Measurements from ENCODE around the gene TWNK.

Gene TWNK

GRCh38 chr10:100997360-100998182, 10.2 kb downstream of the TWNK start:
- no peak for TF ChIP-seq GATA3 (IDR thresholded peaks at IDR 0.05; ENCODE audit: low read depth, low read length)
- TF ChIP-seq GATA2 (IDR thresholded peaks at IDR 0.05; ENCODE audit: low read depth, low read length), result no peak

- TF ChIP-seq GATA2 (IDR thresholded peaks at IDR 0.05; ENCODE audit: low read depth, low read length), result no peak
- no peak for TF ChIP-seq GATA3 (IDR thresholded peaks at IDR 0.05; ENCODE audit: low read depth, low read length)
Measured at GRCh38 chr10:100998183-100998990, 11.0 kb downstream of the TWNK start.

DNA sequence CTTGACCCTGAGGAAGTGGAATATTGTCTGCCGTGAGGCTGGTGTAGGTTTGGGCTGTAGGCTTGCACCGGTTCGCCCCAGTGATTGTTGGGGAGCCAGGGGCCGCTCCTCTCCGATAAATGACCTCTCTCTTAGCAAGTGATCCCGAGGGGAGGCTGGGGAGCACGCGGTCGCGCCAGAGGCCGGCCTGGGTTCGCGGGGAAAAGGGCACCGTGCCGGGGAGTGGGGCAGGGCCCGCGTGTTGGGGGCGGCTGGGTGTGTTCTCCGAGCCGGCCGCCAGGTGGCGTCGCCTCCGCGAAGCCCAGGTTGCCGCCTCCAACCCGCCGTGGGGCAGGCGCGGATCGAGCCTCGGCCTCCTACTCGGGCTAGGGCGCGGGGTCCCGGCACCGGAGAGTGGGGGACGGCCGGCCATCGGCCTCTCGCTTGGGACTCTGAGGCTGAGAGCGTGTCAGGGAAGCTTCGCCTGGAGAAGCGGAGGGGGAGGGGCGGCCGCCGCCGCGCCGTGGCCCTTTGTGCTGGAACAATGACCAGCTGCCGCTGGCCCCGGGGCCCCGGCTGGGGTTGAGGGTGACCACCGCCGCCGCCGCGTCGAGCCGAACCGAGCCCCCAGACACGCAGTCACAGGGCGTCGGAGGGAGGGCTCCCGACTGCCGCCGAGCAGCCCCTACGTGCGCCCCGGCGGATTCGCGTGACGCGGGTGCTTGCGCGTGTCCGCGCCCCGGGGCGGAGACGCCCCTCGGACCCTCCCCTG, 11.8 kb downstream of the TWNK start:
- TF ChIP-seq GATA2 (IDR thresholded peaks at IDR 0.05; ENCODE audit: low read depth, low read length), result no peak
- no peak for TF ChIP-seq GATA3 (IDR thresholded peaks at IDR 0.05; ENCODE audit: low read depth, low read length)

DNA sequence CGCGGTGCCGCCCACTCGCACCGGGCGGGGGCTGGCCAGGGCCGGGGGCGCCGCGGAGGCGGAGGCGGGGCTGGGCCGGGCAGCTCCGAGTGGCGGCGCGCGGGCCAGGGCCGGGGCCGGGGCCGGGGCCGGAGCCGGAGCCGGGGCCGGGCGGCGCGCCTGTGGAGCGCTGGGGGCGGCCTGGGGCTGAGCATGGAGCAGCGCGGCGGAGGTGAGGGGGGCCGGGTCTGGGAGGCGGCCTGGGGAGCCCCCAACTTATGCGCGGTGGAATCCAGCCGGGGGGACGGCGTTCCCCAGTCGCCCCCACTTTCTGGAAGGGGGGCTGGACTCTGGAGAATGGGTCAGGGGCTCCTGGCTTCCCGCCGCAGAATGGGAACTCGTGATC, 12.4 kb downstream of the TWNK start, which contains the start of gene LZTS2:
Gene LZTS2 (plus strand): TSS at position 67 of the 385 bp plus-strand sequence. CDS start 2,731 bp downstream, outside the sequence.
- TF ChIP-seq GATA3 (IDR thresholded peaks at IDR 0.05; ENCODE audit: low read depth, low read length), result no peak
- TF ChIP-seq GATA2 (IDR thresholded peaks at IDR 0.05; ENCODE audit: low read depth, low read length), result no peak

DNA sequence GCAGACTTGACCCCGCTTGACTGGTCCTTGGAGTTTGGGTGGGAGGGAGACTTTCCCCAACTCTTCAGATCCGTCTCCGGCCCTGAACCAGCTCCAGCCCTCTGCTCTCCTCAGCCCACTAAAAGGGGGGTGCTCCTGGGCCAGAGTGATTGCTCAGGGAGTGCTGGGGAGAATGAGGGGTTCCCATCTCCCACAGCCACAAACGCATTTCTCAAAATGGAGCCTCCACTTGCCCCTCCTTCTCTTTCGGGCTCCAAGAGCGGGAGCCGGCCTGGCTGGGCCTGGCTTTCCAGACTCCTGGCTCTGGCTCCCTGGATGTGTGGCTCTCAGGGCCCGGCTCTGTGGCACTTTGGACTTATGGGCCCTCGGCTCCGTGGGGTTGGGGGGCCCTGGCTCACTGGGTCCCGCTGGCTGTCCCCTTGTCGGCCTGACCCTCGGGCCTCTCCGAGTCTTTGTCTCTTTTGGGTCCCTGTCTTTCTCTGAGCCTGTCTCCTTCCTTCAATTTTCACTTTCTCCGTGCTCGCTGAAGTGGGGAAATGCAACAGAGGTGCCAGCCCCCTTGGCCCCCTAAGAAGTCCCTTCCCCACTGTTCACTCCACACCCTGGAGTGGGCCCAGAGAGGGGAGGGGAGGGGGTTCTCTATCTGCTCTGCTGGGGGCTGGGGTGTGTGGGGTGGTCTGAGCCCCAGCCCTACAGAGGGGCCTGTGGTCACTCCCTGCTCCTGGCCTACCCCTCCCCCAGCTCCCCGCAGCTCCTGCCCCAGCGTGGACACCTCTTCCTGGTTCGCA, 13.0 kb downstream of the TWNK start:
- TF ChIP-seq GATA3 (IDR thresholded peaks at IDR 0.05; ENCODE audit: low read depth, low read length), result no peak
- TF ChIP-seq GATA2 (IDR thresholded peaks at IDR 0.05; ENCODE audit: low read depth, low read length), result no peak

DNA sequence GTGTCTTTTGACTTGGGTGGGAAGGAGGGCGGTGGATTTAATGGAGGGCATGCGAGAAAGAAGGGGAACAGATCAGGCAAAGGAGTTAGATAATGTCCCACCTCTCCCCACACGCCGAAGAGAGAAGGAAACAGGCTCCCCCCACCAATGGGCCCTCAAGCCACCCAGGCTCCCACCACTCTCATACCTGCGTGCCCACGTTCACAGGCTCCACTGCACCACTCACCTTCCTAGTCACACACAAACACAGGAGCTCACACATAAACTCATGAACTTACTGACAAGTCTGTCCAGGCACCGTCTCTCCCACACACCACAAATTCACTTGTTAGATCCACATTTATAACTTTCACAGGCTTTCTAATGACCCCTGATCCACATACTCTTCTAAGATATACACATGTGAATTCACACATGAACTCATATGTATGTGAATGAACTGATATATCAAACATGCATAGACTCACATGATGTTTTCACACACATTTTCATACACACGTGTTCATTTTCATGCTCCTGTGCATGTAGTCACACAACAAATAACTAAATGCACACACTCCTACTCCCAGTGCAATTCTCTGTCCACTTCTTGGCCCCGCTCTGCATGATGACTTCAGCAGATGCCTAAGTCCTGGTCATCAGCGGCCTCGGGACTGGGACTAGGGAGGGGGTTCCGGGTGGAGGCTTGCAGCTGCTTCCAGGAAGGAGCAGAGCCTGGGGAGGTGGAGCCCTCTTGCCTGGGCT, 13.7 kb downstream of the TWNK start:
- TF ChIP-seq GATA3 (IDR thresholded peaks at IDR 0.05; ENCODE audit: low read depth, low read length) (no peak), GATA2 (IDR thresholded peaks at IDR 0.05; ENCODE audit: low read depth, low read length) (no peak)

DNA sequence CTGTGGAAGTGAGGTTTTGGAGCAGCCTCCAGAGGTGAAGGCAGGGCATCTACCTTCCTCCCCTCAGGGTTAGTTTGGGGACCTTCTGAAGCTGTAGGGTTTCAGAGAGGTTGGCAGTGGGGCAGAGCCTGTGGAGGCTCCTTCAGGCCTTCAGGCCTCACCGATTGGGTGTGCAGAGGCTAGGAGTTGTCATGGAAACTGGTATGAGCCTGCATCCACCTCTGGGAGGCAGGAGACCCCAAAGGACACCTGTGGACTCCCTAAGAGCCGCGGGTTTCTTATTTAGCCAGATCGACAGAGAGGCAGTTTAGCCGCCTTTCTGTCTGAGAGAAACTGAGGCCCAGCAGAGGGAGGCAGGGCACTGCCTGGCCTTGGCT, 14.3 kb downstream of the TWNK start:
- TF ChIP-seq GATA2 (IDR thresholded peaks at IDR 0.05; ENCODE audit: low read depth, low read length) (no peak), GATA3 (IDR thresholded peaks at IDR 0.05; ENCODE audit: low read depth, low read length) (no peak)

GRCh38 chr10:101002456-101002855, 15.1 kb downstream of the TWNK start:
- TF ChIP-seq GATA2 (IDR thresholded peaks at IDR 0.05; ENCODE audit: low read depth, low read length) (no peak), GATA3 (IDR thresholded peaks at IDR 0.05; ENCODE audit: low read depth, low read length) (no peak)

DNA sequence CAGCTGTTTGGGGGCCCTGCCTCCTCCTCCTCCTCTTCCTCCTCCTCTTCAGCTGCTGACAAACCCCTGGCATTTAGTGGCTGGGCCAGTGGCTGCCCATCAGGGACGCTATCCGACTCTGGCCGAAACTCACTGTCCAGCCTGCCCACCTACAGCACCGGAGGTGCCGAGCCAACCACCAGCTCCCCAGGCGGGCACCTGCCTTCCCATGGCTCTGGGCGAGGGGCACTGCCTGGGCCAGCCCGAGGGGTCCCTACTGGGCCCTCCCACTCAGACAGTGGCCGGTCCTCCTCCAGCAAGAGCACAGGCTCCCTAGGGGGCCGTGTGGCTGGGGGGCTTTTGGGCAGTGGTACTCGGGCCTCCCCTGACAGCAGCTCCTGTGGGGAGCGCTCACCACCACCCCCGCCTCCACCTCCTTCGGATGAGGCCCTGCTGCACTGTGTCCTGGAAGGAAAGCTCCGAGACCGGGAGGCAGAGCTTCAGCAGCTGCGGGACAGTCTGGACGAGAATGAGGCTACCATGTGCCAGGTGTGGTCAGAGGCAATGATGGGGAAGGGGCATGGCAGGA, 16.4 kb downstream of the TWNK start:
- TF ChIP-seq GATA2 (IDR thresholded peaks at IDR 0.05; ENCODE audit: low read depth, low read length) (no peak), GATA3 (IDR thresholded peaks at IDR 0.05; ENCODE audit: low read depth, low read length) (no peak)

- no peak for TF ChIP-seq GATA3 (IDR thresholded peaks at IDR 0.05; ENCODE audit: low read depth, low read length)
- TF ChIP-seq GATA2 (IDR thresholded peaks at IDR 0.05; ENCODE audit: low read depth, low read length), result no peak
Measured at GRCh38 chr10:101005361-101005760, 18.0 kb downstream of the TWNK start.

- TF ChIP-seq GATA3 (IDR thresholded peaks at IDR 0.05; ENCODE audit: low read depth, low read length) (no peak), GATA2 (IDR thresholded peaks at IDR 0.05; ENCODE audit: low read depth, low read length) (no peak)
Measured at GRCh38 chr10:101005869-101006567, 18.7 kb downstream of the TWNK start.

GRCh38 chr10:101006593-101007098, 19.3 kb downstream of the TWNK start:
- TF ChIP-seq GATA2 (IDR thresholded peaks at IDR 0.05; ENCODE audit: low read depth, low read length) (no peak), GATA3 (IDR thresholded peaks at IDR 0.05; ENCODE audit: low read depth, low read length) (no peak)
